AG04450 (cell line): ENCODE results near the gene IPO13. TPM values are rescaled to one million over a fixed set of nuclear protein-coding genes. Genes with fewer than 3 reads are reported as not detected.

ENCODE experiments used
- CTCF ChIA-PET: fragments of 300-600, 350-600 bp; formaldehyde crosslinking; extraction: SDS; loops from one replicate; lab custom pipeline; 2022; ENCODE audit warnings: antibody characterized with exemption, inconsistent platforms; lab: Charles Lee
- POLR2A ChIA-PET: fragments of 350-600 bp; formaldehyde crosslinking; extraction: SDS; loops from one replicate; lab custom pipeline; 2021; ENCODE audit warnings: antibody characterized with exemption, inconsistent platforms; lab: Yijun Ruan, JAX
- DNase-seq: peaks from one replicate; pipeline ENCODE4 v3.0.0-alpha.2; 2011; ENCODE audit warnings: low read depth, low spot score
- H3K27ac ChIP-seq: one replicate; pipeline ENCODE4 v1.5.1; 2012; ENCODE audit warnings: low read depth, low read length, control low read depth
- H3K27me3 ChIP-seq: one replicate; pipeline ENCODE4 v1.6.0; 2012; ENCODE audit warnings: low read length; ENCODE audit not compliant: control insufficient read depth, insufficient read depth
- H3K4me3 ChIP-seq: 2 replicates; pipeline ENCODE4 v1.5.1; 2011; ENCODE audit warnings: mild to moderate bottlenecking, low read depth, low read length, control low read depth
- H3K9me3 ChIP-seq: 2 replicates; pipeline ENCODE4 v1.5.1; 2012; ENCODE audit warnings: low read length; ENCODE audit not compliant: control insufficient read depth, insufficient read depth
- CTCF ChIP-seq: IDR thresholded peaks from 2 replicates; pipeline ENCODE4 v1.5.1; 2011; ENCODE audit warnings: low read depth, low read length, control low read depth, inconsistent platforms
- polyA plus RNA-seq: library from polyadenylated mRNA; depleted of rRNA; stranded (reverse); fragments of >200 nt; gene quantifications from 2 replicates; pipeline ENCODE4 v1.2.3, GENCODE V29; 2011

IPO13 gene
- polyA plus RNA-seq, 1 experiment: 11.2 TPM

- POLR2A ChIA-PET: no interaction called here
- CTCF ChIA-PET: interaction anchor here (1.6 kb wide), 1 partner anchor 35 kb away, joined by 3 read pairs; no protein-coding TSS in a partner anchor
- no peak for TF ChIP-seq CTCF
These were observed 65.7 kb downstream of the IPO13 start for GRCh38 chr1:44012404-44012803.

GRCh38 chr1:44012941-44013609 lies 66.3 kb downstream of the IPO13 start:
- H3K27me3 ChIP-seq: no peaks in the 10 kb centered on the region
- no peak for DNase-seq
- no peak for TF ChIP-seq CTCF
- no peaks in the 10 kb centered on the region for H3K9me3 ChIP-seq
- CTCF ChIA-PET: interaction anchor here (1.2 to 1.5 kb wide), 2 partner anchors 8 to 23 kb away, joined by 4 to 9 read pairs; no protein-coding TSS in a partner anchor
- no peak overlapping the region for H3K27ac ChIP-seq
- H3K4me3 ChIP-seq: no peak overlapping the region
- POLR2A ChIA-PET: no interaction called here

More at GRCh38 chr1:44012404-44012803, 65.7 kb downstream of the IPO13 start:
- no peak overlapping the region for H3K27ac ChIP-seq
- no peaks in the 10 kb centered on the region for H3K9me3 ChIP-seq
- no peak for DNase-seq
- H3K27me3 ChIP-seq: no peaks in the 10 kb centered on the region
- no peak overlapping the region for H3K4me3 ChIP-seq

GRCh38 chr1:44013949-44014348 lies 67.2 kb downstream of the IPO13 start:
- H3K9me3 ChIP-seq: no peaks in the 10 kb centered on the region
- TF ChIP-seq CTCF: no peak
- H3K27ac ChIP-seq: no peak overlapping the region
- POLR2A ChIA-PET: no interaction called here
- H3K27me3 ChIP-seq: no peaks in the 10 kb centered on the region
- no peak for DNase-seq
- CTCF ChIA-PET: interaction anchor here (1.2 to 2.0 kb wide), 4 partner anchors 9 to 34 kb away, joined by 3 to 9 read pairs (median 5); no protein-coding TSS in a partner anchor
- no peak overlapping the region for H3K4me3 ChIP-seq

GRCh38 chr1:44014365-44015104 lies 67.8 kb downstream of the IPO13 start:
- Histone ChIP-seq H3K9me3 (no peaks in the 10 kb centered on the region; the same call in 1 of the 2 replicates), H3K4me3 (no peak overlapping the region), H3K27me3 (no peaks in the 10 kb centered on the region), H3K27ac (no peak overlapping the region)
- POLR2A ChIA-PET: no interaction called here
- no peak for DNase-seq
- TF ChIP-seq CTCF: no peak
- CTCF ChIA-PET: interaction anchor here (0.7 to 10.7 kb wide), 5 partner anchors 9 to 203 kb away, joined by 3 to 78 read pairs (median 6); no protein-coding TSS in a partner anchor

- TF ChIP-seq CTCF: no peak
- Histone ChIP-seq H3K27ac (no peak overlapping the region), H3K4me3 (no peak overlapping the region), H3K27me3 (no peaks in the 10 kb centered on the region), H3K9me3 (no peaks in the 10 kb centered on the region; the same call in 1 of the 2 replicates)
- DNase-seq: no peak
- POLR2A ChIA-PET: no interaction called here
- CTCF ChIA-PET: interaction anchor here (0.7 to 10.7 kb wide), 4 partner anchors 9 to 202 kb away, joined by 3 to 78 read pairs (median 6); no protein-coding TSS in a partner anchor
These were observed 68.5 kb downstream of the IPO13 start for GRCh38 chr1:44015206-44015605.
